ENCODE measurements around the gene RSL24D1.

DNA sequence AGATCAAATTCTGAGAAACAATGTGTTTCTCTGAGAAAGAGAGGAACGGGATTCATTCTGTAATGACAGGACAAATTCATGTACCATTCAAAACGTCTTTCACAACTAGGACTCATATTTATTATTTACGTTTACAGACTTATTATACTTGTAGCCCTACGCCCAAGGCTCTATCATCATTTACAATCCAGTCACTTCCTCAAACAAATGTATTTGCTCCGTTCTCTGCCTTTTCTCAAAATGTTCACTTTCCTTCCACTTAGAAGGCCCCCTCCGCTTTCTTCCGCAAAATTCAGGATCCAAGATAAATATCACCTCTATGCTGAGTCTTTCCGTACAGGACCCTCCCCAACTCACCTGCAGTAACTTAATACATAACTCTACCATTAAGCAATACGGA is 745 bp downstream of the RSL24D1 start:
- TF ChIP-seq, protein P1, sequence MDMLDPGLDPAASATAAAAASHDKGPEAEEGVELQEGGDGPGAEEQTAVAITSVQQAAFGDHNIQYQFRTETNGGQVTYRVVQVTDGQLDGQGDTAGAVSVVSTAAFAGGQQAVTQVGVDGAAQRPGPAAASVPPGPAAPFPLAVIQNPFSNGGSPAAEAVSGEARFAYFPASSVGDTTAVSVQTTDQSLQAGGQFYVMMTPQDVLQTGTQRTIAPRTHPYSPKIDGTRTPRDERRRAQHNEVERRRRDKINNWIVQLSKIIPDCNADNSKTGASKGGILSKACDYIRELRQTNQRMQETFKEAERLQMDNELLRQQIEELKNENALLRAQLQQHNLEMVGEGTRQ (CRISPR knock-in tag; IDR thresholded peaks at IDR 0.05), result no peak
- TF ChIP-seq, protein P2, sequence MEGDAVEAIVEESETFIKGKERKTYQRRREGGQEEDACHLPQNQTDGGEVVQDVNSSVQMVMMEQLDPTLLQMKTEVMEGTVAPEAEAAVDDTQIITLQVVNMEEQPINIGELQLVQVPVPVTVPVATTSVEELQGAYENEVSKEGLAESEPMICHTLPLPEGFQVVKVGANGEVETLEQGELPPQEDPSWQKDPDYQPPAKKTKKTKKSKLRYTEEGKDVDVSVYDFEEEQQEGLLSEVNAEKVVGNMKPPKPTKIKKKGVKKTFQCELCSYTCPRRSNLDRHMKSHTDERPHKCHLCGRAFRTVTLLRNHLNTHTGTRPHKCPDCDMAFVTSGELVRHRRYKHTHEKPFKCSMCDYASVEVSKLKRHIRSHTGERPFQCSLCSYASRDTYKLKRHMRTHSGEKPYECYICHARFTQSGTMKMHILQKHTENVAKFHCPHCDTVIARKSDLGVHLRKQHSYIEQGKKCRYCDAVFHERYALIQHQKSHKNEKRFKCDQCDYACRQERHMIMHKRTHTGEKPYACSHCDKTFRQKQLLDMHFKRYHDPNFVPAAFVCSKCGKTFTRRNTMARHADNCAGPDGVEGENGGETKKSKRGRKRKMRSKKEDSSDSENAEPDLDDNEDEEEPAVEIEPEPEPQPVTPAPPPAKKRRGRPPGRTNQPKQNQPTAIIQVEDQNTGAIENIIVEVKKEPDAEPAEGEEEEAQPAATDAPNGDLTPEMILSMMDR (IDR thresholded peaks at IDR 0.05), result no peak
- TF ChIP-seq IRF2 (CRISPR knock-in tag; IDR thresholded peaks at IDR 0.05; ENCODE audit: borderline replicate concordance, low read depth), result no peak
- TF ChIP-seq, protein P3, sequence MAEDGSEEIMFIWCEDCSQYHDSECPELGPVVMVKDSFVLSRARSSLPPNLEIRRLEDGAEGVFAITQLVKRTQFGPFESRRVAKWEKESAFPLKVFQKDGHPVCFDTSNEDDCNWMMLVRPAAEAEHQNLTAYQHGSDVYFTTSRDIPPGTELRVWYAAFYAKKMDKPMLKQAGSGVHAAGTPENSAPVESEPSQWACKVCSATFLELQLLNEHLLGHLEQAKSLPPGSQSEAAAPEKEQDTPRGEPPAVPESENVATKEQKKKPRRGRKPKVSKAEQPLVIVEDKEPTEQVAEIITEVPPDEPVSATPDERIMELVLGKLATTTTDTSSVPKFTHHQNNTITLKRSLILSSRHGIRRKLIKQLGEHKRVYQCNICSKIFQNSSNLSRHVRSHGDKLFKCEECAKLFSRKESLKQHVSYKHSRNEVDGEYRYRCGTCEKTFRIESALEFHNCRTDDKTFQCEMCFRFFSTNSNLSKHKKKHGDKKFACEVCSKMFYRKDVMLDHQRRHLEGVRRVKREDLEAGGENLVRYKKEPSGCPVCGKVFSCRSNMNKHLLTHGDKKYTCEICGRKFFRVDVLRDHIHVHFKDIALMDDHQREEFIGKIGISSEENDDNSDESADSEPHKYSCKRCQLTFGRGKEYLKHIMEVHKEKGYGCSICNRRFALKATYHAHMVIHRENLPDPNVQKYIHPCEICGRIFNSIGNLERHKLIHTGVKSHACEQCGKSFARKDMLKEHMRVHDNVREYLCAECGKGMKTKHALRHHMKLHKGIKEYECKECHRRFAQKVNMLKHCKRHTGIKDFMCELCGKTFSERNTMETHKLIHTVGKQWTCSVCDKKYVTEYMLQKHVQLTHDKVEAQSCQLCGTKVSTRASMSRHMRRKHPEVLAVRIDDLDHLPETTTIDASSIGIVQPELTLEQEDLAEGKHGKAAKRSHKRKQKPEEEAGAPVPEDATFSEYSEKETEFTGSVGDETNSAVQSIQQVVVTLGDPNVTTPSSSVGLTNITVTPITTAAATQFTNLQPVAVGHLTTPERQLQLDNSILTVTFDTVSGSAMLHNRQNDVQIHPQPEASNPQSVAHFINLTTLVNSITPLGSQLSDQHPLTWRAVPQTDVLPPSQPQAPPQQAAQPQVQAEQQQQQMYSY (CRISPR knock-in tag; IDR thresholded peaks at IDR 0.05), result no peak
- TF ChIP-seq, protein P4, sequence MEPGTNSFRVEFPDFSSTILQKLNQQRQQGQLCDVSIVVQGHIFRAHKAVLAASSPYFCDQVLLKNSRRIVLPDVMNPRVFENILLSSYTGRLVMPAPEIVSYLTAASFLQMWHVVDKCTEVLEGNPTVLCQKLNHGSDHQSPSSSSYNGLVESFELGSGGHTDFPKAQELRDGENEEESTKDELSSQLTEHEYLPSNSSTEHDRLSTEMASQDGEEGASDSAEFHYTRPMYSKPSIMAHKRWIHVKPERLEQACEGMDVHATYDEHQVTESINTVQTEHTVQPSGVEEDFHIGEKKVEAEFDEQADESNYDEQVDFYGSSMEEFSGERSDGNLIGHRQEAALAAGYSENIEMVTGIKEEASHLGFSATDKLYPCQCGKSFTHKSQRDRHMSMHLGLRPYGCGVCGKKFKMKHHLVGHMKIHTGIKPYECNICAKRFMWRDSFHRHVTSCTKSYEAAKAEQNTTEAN (CRISPR knock-in tag; IDR thresholded peaks at IDR 0.05), result no peak
- TF ChIP-seq, protein P5, sequence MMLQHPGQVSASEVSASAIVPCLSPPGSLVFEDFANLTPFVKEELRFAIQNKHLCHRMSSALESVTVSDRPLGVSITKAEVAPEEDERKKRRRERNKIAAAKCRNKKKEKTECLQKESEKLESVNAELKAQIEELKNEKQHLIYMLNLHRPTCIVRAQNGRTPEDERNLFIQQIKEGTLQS (CRISPR knock-in tag; conservative IDR thresholded peaks at IDR 0.05), result no peak
- TF ChIP-seq, protein P6, sequence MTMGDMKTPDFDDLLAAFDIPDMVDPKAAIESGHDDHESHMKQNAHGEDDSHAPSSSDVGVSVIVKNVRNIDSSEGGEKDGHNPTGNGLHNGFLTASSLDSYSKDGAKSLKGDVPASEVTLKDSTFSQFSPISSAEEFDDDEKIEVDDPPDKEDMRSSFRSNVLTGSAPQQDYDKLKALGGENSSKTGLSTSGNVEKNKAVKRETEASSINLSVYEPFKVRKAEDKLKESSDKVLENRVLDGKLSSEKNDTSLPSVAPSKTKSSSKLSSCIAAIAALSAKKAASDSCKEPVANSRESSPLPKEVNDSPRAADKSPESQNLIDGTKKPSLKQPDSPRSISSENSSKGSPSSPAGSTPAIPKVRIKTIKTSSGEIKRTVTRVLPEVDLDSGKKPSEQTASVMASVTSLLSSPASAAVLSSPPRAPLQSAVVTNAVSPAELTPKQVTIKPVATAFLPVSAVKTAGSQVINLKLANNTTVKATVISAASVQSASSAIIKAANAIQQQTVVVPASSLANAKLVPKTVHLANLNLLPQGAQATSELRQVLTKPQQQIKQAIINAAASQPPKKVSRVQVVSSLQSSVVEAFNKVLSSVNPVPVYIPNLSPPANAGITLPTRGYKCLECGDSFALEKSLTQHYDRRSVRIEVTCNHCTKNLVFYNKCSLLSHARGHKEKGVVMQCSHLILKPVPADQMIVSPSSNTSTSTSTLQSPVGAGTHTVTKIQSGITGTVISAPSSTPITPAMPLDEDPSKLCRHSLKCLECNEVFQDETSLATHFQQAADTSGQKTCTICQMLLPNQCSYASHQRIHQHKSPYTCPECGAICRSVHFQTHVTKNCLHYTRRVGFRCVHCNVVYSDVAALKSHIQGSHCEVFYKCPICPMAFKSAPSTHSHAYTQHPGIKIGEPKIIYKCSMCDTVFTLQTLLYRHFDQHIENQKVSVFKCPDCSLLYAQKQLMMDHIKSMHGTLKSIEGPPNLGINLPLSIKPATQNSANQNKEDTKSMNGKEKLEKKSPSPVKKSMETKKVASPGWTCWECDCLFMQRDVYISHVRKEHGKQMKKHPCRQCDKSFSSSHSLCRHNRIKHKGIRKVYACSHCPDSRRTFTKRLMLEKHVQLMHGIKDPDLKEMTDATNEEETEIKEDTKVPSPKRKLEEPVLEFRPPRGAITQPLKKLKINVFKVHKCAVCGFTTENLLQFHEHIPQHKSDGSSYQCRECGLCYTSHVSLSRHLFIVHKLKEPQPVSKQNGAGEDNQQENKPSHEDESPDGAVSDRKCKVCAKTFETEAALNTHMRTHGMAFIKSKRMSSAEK (CRISPR knock-in tag; IDR thresholded peaks at IDR 0.05; ENCODE audit: borderline replicate concordance), result no peak
- TF ChIP-seq SP1 (CRISPR knock-in tag; conservative IDR thresholded peaks at IDR 0.05), result no peak
- TF ChIP-seq GTF2I (CRISPR knock-in tag; conservative IDR thresholded peaks at IDR 0.05), result no peak

All from WTC11 (cell line).